GM18909 (cell line): ENCODE results near the gene SPTBN4.
"Not testable (repeated sequence)": the region's sequence is repeated elsewhere in the genome, so short reads cannot be mapped to it uniquely, and the experiment has no call there.

ENCODE experiments used
- ATAC-seq: cut with Tn5 transposase; IDR thresholded peaks from one replicate; pipeline ENCODE4 v1.9.1; 2021; ENCODE audit warnings: mild to moderate bottlenecking; ENCODE audit not compliant: unreplicated experiment, poor library complexity

Gene SPTBN4

GRCh38 chr19:40463587-40464037 is 3.2 kb upstream of the SPTBN4 start:
- not testable (repeated sequence) for ATAC-seq

- ATAC-seq, result no peak
These were observed 2.5 kb upstream of the SPTBN4 start for GRCh38 chr19:40464059-40465024.

- ATAC-seq, result no peak
These were observed 1.7 kb upstream of the SPTBN4 start for GRCh38 chr19:40465025-40465556.

DNA sequence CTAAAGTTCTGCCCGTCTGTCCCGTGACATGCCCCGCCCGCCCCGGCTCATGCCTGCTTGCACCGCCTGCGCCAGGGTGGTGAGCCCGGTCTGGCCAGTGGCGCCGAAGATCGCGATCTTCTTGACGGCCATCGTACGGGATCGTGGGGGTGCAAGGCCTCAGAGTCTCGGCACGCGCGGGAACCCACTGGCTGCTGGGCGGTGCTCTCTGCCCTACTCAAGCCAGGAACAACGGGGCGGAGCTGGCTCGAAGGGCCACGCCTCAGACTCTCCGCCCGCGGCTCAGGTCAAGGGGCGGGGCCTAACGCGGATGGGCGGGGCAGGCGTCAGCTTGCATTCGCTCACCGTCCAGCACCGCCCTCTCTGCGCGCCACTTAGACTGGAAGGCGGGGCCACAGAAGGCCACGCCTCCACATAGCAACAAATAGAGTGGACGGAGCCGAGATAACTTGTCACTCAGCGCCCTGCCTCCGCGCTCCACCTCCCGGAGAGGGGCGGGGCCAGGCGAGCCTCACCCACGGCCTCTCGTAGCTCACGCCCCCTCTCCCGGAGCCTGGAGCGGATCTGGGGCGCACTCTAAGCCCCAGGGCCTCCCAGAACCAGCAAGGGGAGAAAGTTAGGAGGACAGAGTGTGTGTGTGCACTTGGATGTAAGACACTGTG is 1.1 kb upstream of the SPTBN4 start, which contains the start of gene BLVRB:
Gene BLVRB, minus strand, starts transcription at position 189 of the 662 bp plus-strand sequence. Its CDS starts 57 bp downstream, at position 132.
- peak; percentile 84 for ATAC-seq

- peak; percentile 34 for ATAC-seq
These were observed 399 bp upstream of the SPTBN4 start for GRCh38 chr19:40466219-40466984.

DNA sequence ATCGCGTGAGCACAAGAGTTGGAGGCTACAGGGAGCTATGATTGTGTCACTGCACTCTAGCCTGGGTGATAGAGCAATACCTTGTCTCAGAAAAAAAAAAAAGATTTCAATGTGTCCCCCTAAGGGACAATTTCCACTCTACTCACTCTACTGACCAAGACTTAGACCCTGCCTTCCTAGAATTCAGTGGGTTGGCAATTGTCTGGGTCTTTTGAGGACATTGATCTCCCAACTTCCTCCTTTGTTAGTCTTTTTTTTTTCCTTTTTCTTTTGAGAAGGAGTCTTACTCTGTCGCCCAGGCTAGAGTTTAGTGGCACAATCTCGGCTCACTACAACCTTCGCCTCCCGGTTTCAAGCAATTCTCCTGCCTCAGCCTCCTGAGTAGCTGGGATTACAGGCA is 2.2 kb downstream of the SPTBN4 start:
- no peak for ATAC-seq

GRCh38 chr19:40471111-40471510 is 4.3 kb downstream of the SPTBN4 start:
- no peak for ATAC-seq

GRCh38 chr19:40472516-40472915 is 5.7 kb downstream of the SPTBN4 start:
- ATAC-seq, result no peak

- ATAC-seq, result no peak
These were observed 7.9 kb downstream of the SPTBN4 start for GRCh38 chr19:40474737-40475136.

- ATAC-seq, result not testable (repeated sequence)
These were observed 9.3 kb downstream of the SPTBN4 start for GRCh38 chr19:40475878-40476644.

GRCh38 chr19:40486017-40486416 is 19.2 kb downstream of the SPTBN4 start:
- ATAC-seq, result no peak

DNA sequence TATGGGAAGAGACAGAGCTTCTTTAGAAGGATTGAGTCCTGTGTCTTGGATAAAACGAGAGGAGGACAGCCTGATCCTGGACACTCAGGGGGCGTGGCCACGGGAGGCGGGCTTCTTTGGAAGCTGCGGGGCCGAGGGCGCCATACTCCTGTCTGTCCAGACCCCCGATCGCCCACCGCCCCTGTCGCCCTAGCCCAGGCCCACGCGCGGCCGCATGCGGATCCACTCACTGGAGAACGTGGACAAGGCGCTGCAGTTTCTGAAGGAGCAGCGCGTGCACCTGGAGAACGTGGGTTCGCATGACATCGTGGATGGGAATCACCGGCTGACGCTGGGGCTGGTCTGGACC is 23.1 kb downstream of the SPTBN4 start:
- ATAC-seq, result no peak

GRCh38 chr19:40492274-40492673 is 25.5 kb downstream of the SPTBN4 start:
- ATAC-seq, result no peak

DNA sequence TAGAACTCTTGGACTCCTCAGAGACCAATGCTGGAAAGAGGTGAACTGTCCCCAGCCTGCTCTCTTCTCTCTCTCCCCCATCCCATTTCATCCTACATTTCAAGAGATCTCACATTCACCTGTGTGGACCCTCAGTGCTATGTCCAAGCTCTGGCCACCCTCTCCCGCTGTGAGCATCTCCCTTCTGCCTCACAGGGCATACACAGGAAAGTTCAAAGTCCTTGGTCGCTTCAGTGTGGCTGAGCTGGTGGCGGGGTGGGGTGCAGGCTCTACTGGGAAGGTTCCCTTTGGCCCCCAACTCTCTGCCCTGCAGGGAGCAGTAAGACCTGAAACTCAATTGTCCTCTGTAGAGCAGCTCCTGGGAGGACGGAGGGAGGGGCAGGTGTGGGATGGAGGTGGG is 27.0 kb downstream of the SPTBN4 start:
- no peak for ATAC-seq

GRCh38 chr19:40494191-40494838 is 27.5 kb downstream of the SPTBN4 start:
- no peak for ATAC-seq

DNA sequence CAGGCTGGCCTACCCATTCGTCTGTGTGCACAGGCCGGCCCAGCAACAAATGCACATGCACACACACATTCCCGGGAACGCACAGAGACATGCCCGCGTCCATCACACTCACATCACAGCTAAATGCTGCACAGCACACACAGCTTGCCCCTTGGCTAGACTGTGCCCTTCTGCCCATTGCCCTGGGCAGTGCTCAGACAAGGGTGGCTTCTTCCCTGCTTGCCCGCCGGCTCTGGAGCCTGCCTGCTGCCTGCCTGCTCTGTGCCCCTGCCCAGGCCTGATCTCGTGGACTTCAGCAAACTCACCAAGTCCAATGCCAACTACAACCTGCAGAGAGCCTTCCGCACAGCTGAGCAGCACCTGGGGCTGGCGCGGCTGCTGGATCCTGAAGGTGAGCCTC is 30.4 kb downstream of the SPTBN4 start:
- ATAC-seq, result no peak

DNA sequence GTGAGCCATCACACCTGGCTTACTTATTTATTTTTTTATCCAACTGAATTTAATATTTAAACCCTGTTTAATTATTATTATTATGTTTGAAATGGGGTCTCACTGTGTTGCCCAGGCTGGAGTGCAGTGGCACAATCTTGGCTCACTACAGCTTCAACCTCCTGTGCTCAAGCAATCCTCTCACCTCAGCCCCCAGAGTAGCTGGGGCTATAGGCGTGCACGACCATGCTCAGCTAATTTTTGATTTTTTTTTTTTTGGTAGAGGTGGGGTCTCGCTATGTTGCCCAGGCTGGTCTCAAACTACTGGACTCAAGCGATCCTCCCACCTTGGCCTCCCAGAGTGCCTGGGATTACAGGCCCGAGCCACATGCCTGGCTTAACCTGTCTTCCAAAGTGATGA is 32.5 kb downstream of the SPTBN4 start:
- no peak for ATAC-seq

- ATAC-seq, result not testable (repeated sequence)
These were observed 34.1 kb downstream of the SPTBN4 start for GRCh38 chr19:40500678-40501530.
